22Rv1 (cell line): ENCODE data around the gene SPOCK1.

Experiments used
- ZFX ChIP-seq: fragments of 450-650 bp; IDR thresholded peaks from 2 replicates; pipeline ENCODE4 v1.6.1; 2017; ENCODE audit warnings: antibody characterized with exemption, borderline replicate concordance
- TF ChIP-seq, protein P1 (sequence below): fragments of 450-650 bp; IDR thresholded peaks from 2 replicates; pipeline ENCODE4 v1.5.1; 2017; ENCODE audit warnings: mild to moderate bottlenecking

DNA sequence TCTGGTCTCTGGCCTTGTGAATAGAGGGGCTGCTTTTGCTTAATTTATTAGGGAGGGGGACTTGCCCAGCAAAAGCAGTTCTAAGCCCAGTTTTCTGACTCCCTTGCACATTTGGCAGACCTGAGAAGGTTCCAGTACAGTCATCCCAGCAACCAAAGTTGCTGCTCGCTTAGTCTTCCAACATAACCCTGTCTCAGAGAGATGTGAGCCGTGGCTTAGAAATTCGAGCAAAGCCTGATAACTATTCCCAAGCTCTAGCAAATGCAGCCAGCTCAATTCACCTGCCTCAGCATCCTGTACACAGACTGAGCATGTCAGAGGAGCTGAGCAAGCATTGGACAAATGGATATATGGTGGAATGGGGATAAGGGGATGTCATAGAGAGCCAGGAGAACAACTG lies 401.9 kb downstream of the SPOCK1 start:
- TF ChIP-seq, protein P1, sequence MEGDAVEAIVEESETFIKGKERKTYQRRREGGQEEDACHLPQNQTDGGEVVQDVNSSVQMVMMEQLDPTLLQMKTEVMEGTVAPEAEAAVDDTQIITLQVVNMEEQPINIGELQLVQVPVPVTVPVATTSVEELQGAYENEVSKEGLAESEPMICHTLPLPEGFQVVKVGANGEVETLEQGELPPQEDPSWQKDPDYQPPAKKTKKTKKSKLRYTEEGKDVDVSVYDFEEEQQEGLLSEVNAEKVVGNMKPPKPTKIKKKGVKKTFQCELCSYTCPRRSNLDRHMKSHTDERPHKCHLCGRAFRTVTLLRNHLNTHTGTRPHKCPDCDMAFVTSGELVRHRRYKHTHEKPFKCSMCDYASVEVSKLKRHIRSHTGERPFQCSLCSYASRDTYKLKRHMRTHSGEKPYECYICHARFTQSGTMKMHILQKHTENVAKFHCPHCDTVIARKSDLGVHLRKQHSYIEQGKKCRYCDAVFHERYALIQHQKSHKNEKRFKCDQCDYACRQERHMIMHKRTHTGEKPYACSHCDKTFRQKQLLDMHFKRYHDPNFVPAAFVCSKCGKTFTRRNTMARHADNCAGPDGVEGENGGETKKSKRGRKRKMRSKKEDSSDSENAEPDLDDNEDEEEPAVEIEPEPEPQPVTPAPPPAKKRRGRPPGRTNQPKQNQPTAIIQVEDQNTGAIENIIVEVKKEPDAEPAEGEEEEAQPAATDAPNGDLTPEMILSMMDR, result no peak
- no peak for TF ChIP-seq ZFX
